ENCODE data around the gene ATP5MG.

ATP5MG gene

GRCh38 chr11:118435893-118436624 is 34.7 kb downstream of the ATP5MG start, which contains the start of gene KMT2A:
Gene KMT2A, plus strand, starts transcription at chr11:118436492. Its CDS starts 21 bp downstream, at chr11:118436513.
- CTCF ChIA-PET, result interaction anchor here (1.0 kb wide), 1 partner anchor 20 kb away, joined by 3 read pairs; no protein-coding TSS in a partner anchor
- H3K4me3 ChIP-seq (ENCODE audit: low read depth, low read length), result peak within 1 kb of the TSS; percentile 80
- POLR2A ChIA-PET, result interaction anchor here (0.6 to 1.4 kb wide), 8 partner anchors 10 to 71 kb away, joined by 3 to 7 read pairs (median 3); partner anchors contain the start of gene ATP5MG
- DNase-seq (ENCODE audit: low read depth, low spot score), result peak; percentile 69
- no peak for TF ChIP-seq CTCF (IDR thresholded peaks at IDR 0.05; ENCODE audit: insufficient read depth, low read length, missing control alignments)

GRCh38 chr11:118436639-118437207 is 35.3 kb downstream of the ATP5MG start:
- POLR2A ChIA-PET, result interaction anchor here (0.6 to 0.9 kb wide), 4 partner anchors 11 to 70 kb away, joined by 3 to 6 read pairs (median 3); partner anchors contain the start of gene ATP5MG
- no peak for DNase-seq (ENCODE audit: low read depth, low spot score)

GRCh38 chr11:118437208-118438125 is 36.1 kb downstream of the ATP5MG start:
- CTCF ChIA-PET, result no interaction called here
- H3K4me3 ChIP-seq (ENCODE audit: low read depth, low read length), result peak overlapping the region; percentile 80
- DNase-seq (ENCODE audit: low read depth, low spot score), result no peak
- POLR2A ChIA-PET, result interaction anchor here (0.8 kb wide), 1 partner anchor 11 kb away, joined by 3 read pairs; no protein-coding TSS in a partner anchor
- no peak for TF ChIP-seq CTCF (IDR thresholded peaks at IDR 0.05; ENCODE audit: insufficient read depth, low read length, missing control alignments)

More at GRCh38 chr11:118436639-118437207, 35.3 kb downstream of the ATP5MG start:
- TF ChIP-seq CTCF (IDR thresholded peaks at IDR 0.05; ENCODE audit: insufficient read depth, low read length, missing control alignments), result no peak
- CTCF ChIA-PET, result interaction anchor here (1.0 kb wide), 1 partner anchor 21 kb away, joined by 3 read pairs; no protein-coding TSS in a partner anchor
- H3K4me3 ChIP-seq (ENCODE audit: low read depth, low read length), result peak overlapping the region; percentile 80

- CTCF ChIA-PET, result interaction anchor here (1.0 kb wide), 1 partner anchor 10 kb away, joined by 6 read pairs; no protein-coding TSS in a partner anchor
- peak; percentile 42 for DNase-seq (ENCODE audit: low read depth, low spot score)
- H3K4me3 ChIP-seq (ENCODE audit: low read depth, low read length), result peak overlapping the region; percentile 80
- no peak for TF ChIP-seq CTCF (IDR thresholded peaks at IDR 0.05; ENCODE audit: insufficient read depth, low read length, missing control alignments)
- POLR2A ChIA-PET, result interaction anchor here (0.8 kb wide), 1 partner anchor 10 kb away, joined by 3 read pairs; no protein-coding TSS in a partner anchor
These were observed 37.0 kb downstream of the ATP5MG start for GRCh38 chr11:118438314-118438931.

- no peak overlapping the region for H3K4me3 ChIP-seq (ENCODE audit: low read depth, low read length)
- POLR2A ChIA-PET, result interaction anchor here (0.6 kb wide), 1 partner anchor 47 kb away, joined by 5 read pairs; no protein-coding TSS in a partner anchor
- CTCF ChIA-PET, result interaction anchor here (0.6 to 0.8 kb wide), 2 partner anchors 8 to 41 kb away, joined by 3 to 4 read pairs; no protein-coding TSS in a partner anchor
- TF ChIP-seq CTCF (IDR thresholded peaks at IDR 0.05; ENCODE audit: insufficient read depth, low read length, missing control alignments), result no peak
- no peak for DNase-seq (ENCODE audit: low read depth, low spot score)
These were observed 38.2 kb downstream of the ATP5MG start for GRCh38 chr11:118439646-118440045.

All from AG04449 (cell line).